H1 (cell line): ENCODE measurements around the gene MYOCD. TPM values are rescaled to one million over a fixed set of nuclear protein-coding genes. Genes with fewer than 3 reads are reported as not detected.

Experiments used
- CTCF ChIA-PET: fragments of 300-600 bp; sonication (Branson Sonifier 250); formaldehyde crosslinking; loops from one replicate; lab custom pipeline; 2021; ENCODE audit not compliant: partially characterized antibody; lab: Charles Lee
- POLR2A ChIA-PET: fragments of 300-600 bp; sonication (Branson Sonifier 250); formaldehyde crosslinking; loops from one replicate; lab custom pipeline; 2021; ENCODE audit warnings: inconsistent platforms; ENCODE audit not compliant: partially characterized antibody; lab: Charles Lee
- DNase-seq, 2 experiments: peaks; one replicate each; pipeline versions ENCODE4 v3.0.0 to v3.0.0-alpha.2; 2010 to 2022; ENCODE audit warnings: low spot score in 2 of 2, low read depth in 1 of 2, mixed read lengths in 1 of 2
- FAIRE-seq: peaks from 2 replicates; lab custom pipeline; 2011; peaks lifted over from hg19 to GRCh38; lab: Jason Lieb, UNC
- H2AFZ ChIP-seq: 2 replicates; pipeline ENCODE4 v1.8.1; 2012; ENCODE audit warnings: low read length, inconsistent platforms
- H2AK5ac ChIP-seq: 2 replicates; pipeline ENCODE4 v1.6.1; 2013; ENCODE audit warnings: low read depth, low read length
- H2BK120ac ChIP-seq: replicated peaks from 2 replicates; pipeline ENCODE3; 2013; ENCODE audit warnings: low read depth, low read length, inconsistent platforms
- H2BK12ac ChIP-seq: 2 replicates; pipeline ENCODE4 v1.6.1; 2013; ENCODE audit warnings: low read depth, low read length
- H2BK15ac ChIP-seq: 2 replicates; pipeline ENCODE4 v1.6.1; 2013; ENCODE audit warnings: low read length
- H2BK20ac ChIP-seq: 2 replicates; pipeline ENCODE4 v1.6.1; 2013; ENCODE audit warnings: low read length
- H2BK5ac ChIP-seq: 2 replicates; pipeline ENCODE4 v1.6.1; 2013; ENCODE audit warnings: low read depth, low read length
- H3K14ac ChIP-seq: 2 replicates; pipeline ENCODE4 v1.6.1; 2013; ENCODE audit warnings: inconsistent platforms; ENCODE audit not compliant: insufficient read length
- H3K18ac ChIP-seq: 2 replicates; pipeline ENCODE4 v1.6.1; 2013; ENCODE audit warnings: low read length; ENCODE audit errors: extremely low read depth
- H3K23ac ChIP-seq: 2 replicates; pipeline ENCODE4 v1.6.1; 2013; ENCODE audit warnings: inconsistent platforms; ENCODE audit not compliant: insufficient read length
- H3K23me2 ChIP-seq: 2 replicates; pipeline ENCODE4 v1.6.1; 2013; ENCODE audit warnings: low read depth, low read length
- H3K27ac ChIP-seq: 2 replicates; pipeline ENCODE4 v1.6.1; 2011; ENCODE audit warnings: low read depth, low read length, inconsistent platforms
- H3K27me3 ChIP-seq, 4 experiments: replicated peaks in 1 of 4; 1 replicate in 1 of 4; 2 replicates in 3 of 4; pipeline versions ENCODE4 v1.6.1 to v1.8.1; 2011 to 2013; ENCODE audit warnings: low read length in 3 of 4, mild to moderate bottlenecking in 3 of 4, inconsistent platforms in 2 of 4, mixed read lengths in 2 of 4, moderate library complexity in 1 of 4; ENCODE audit not compliant: control insufficient read depth in 3 of 4, insufficient read depth in 3 of 4; ENCODE audit errors: extremely low read depth in 1 of 4
- H3K36me3 ChIP-seq, 4 experiments: 2 replicates each; pipeline versions ENCODE4 v1.6.1 to v1.8.1; 2011 to 2013; ENCODE audit warnings: mild to moderate bottlenecking in 4 of 4, low read length in 3 of 4, moderate library complexity in 2 of 4, control low read depth in 1 of 4, inconsistent platforms in 1 of 4; ENCODE audit not compliant: insufficient read depth in 4 of 4, control insufficient read depth in 2 of 4
- H3K4ac ChIP-seq: replicated peaks from 2 replicates; pipeline ENCODE3; 2013; ENCODE audit warnings: low read length, low read depth, mixed read lengths, inconsistent platforms; ENCODE audit not compliant: insufficient read length
- H3K4me1 ChIP-seq, 4 experiments: replicated peaks in 1 of 4; 1 replicate in 1 of 4; 2 replicates in 3 of 4; pipeline versions ENCODE4 v1.6.1 to v1.8.1; 2011 to 2013; ENCODE audit warnings: low read length in 3 of 4, inconsistent platforms in 2 of 4, mixed read lengths in 1 of 4; ENCODE audit not compliant: insufficient read depth in 4 of 4, control insufficient read depth in 3 of 4
- H3K4me2 ChIP-seq, 2 experiments: 2 replicates each; pipeline versions ENCODE4 v1.6.1 to v1.8.1; 2011 to 2013; ENCODE audit warnings: low read depth in 2 of 2, low read length in 2 of 2, control low read depth in 1 of 2, inconsistent platforms in 1 of 2, mild to moderate bottlenecking in 1 of 2; ENCODE audit not compliant: insufficient read depth in 1 of 2
- H3K4me3 ChIP-seq, 4 experiments: fragments of 200-600, 300-600 bp in 1 of 4; sonication (generic), shearing (Covaris generic), sonication (Bioruptor Twin) in 1 of 4; 2 replicates each; pipeline versions ENCODE4 v1.5.1 to v1.8.1; 2011 to 2016; ENCODE audit warnings: low read length in 4 of 4, low read depth in 3 of 4, control low read depth in 2 of 4, inconsistent platforms in 2 of 4, mild to moderate bottlenecking in 2 of 4, mixed read lengths in 1 of 4, moderate library complexity in 1 of 4; ENCODE audit not compliant: insufficient read depth in 2 of 4; ENCODE audit errors: extremely low read depth in 1 of 4
- H3K56ac ChIP-seq: replicated peaks from 2 replicates; pipeline ENCODE3; 2013; ENCODE audit warnings: low read depth, mild to moderate bottlenecking, mixed read lengths, low read length, inconsistent platforms; ENCODE audit not compliant: insufficient read length
- H3K79me1 ChIP-seq: 2 replicates; pipeline ENCODE4 v1.6.1; 2013; ENCODE audit warnings: low read depth, low read length, control low read depth
- H3K79me2 ChIP-seq, 2 experiments: 2 replicates each; pipeline versions ENCODE4 v1.6.1 to v1.8.1; 2012 to 2013; ENCODE audit warnings: low read length in 2 of 2, mild to moderate bottlenecking in 2 of 2, inconsistent platforms in 1 of 2; ENCODE audit not compliant: insufficient read depth in 2 of 2, control insufficient read depth in 1 of 2
- H3K9ac ChIP-seq, 4 experiments: replicated peaks in 1 of 4; 1 replicate in 1 of 4; 2 replicates in 3 of 4; pipeline versions ENCODE4 v1.6.1 to v1.8.1; 2011 to 2013; ENCODE audit warnings: low read depth in 3 of 4, low read length in 3 of 4, control low read depth in 2 of 4, mild to moderate bottlenecking in 2 of 4, moderate library complexity in 2 of 4, inconsistent platforms in 1 of 4; ENCODE audit errors: extremely low read depth in 1 of 4
- H3K9me3 ChIP-seq, 2 experiments: 2 replicates each; pipeline versions ENCODE4 v1.6.1 to v1.8.1; 2012 to 2013; ENCODE audit warnings: mild to moderate bottlenecking in 2 of 2, moderate library complexity in 2 of 2, control low read depth in 1 of 2, inconsistent platforms in 1 of 2, low read depth in 1 of 2, low read length in 1 of 2, mixed read lengths in 1 of 2; ENCODE audit not compliant: insufficient read depth in 2 of 2
- H4K20me1 ChIP-seq, 2 experiments: replicated peaks in 1 of 2; 2 replicates each; pipeline versions ENCODE3 to v1.8.1; 2011 to 2013; ENCODE audit warnings: inconsistent platforms in 2 of 2, low read length in 2 of 2, mild to moderate bottlenecking in 1 of 2; ENCODE audit not compliant: insufficient read depth in 2 of 2, control insufficient read depth in 1 of 2
- H4K5ac ChIP-seq: 2 replicates; pipeline ENCODE4 v1.6.1; 2013; ENCODE audit warnings: low read length, low read depth, mixed read lengths, inconsistent platforms; ENCODE audit not compliant: insufficient read length
- H4K8ac ChIP-seq: 2 replicates; pipeline ENCODE4 v1.8.0; 2013; ENCODE audit warnings: mild to moderate bottlenecking, moderate library complexity, low read length, inconsistent platforms; ENCODE audit not compliant: insufficient read depth; ENCODE audit errors: extremely low read depth
- H4K91ac ChIP-seq: replicated peaks from 2 replicates; pipeline ENCODE3; 2013; ENCODE audit warnings: low read length, mixed read lengths, inconsistent platforms; ENCODE audit not compliant: insufficient read length
- ATF2 ChIP-seq: IDR thresholded peaks from 2 replicates; pipeline ENCODE4 v1.6.1; 2012; ENCODE audit warnings: low read length, inconsistent platforms
- SP4 ChIP-seq: IDR thresholded peaks from 2 replicates; pipeline ENCODE4 v1.6.1; 2012; ENCODE audit warnings: low read length, inconsistent platforms
- WGBS, 2 experiments: shearing (Covaris generic) in 1 of 2; methylation state at CpG; one replicate each; pipeline versions ENCODE4 v1.1.6 to v1.1.7; 2013 to 2015; ENCODE audit warnings: low lambda C conversion rate in 2 of 2, mixed read lengths in 2 of 2, inconsistent platforms in 1 of 2, low coverage in 1 of 2, missing lambda C conversion rate in 1 of 2; ENCODE audit not compliant: insufficient replicate concordance in 2 of 2, insufficient coverage in 1 of 2, insufficient read length in 1 of 2; ENCODE audit errors: extremely low coverage in 1 of 2, missing lambda C conversion rate in 1 of 2; 5-methylcytosine and 5-hydroxymethylcytosine counted together
- polyA plus RNA-seq, 7 experiments: library from polyadenylated mRNA; depleted of rRNA in 3 of 7; stranded (reverse) in 5 of 7; unstranded in 2 of 7; fragments of >200 nt in 5 of 7; fragments of 200-250 nt in 2 of 7; gene quantifications; 1 replicate in 5 of 7; 2 replicates in 1 of 7; 4 replicates in 1 of 7; pipeline versions ENCODE4 v1.2.1 to v1.2.3, GENCODE V29; 2011 to 2013; ENCODE audit warnings: missing spikeins in 2 of 7, mixed read lengths in 2 of 7
- total RNA-seq: library from RNA; stranded (reverse); fragmentation: NEBNext Ultra II Directional; extraction: Animal tissue kit (Norgen Biotek cat#: 25700); gene quantifications from 2 replicates; pipeline ENCODE4 v1.2.1, GENCODE V29; 2021

Gene MYOCD
- total and polyA plus RNA-seq, 2 of the 8 experiments (the other 6 are each of a cell fraction or from before 2014, with no cell fraction given): 0.30 to 4.9 TPM

DNA sequence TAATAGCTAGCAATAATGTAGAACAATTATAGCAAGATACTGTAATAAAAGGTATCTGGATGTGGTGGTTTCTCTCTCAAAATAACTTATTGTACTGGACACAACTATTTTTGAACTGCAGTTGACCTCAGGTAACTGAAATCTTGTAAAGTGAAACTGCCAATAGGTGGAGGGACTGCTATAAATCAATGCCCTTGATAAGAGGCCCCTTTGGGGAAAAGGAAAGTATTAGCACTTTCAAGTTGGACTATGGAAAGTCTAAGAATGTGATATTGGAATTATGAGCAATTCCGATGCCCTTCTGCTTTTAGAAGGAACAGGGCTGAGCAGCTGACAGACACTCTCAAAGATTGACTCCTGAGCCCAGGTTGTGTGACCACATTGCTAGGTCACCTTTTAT lies 79.1 kb downstream of the MYOCD start:
- H3K9ac ChIP-seq: no peak overlapping the region
- no peak overlapping the region for H2BK5ac ChIP-seq
- H3K14ac ChIP-seq: no peak overlapping the region
- no peak overlapping the region for H3K56ac ChIP-seq
- H4K8ac ChIP-seq: no peak overlapping the region
- H2BK12ac ChIP-seq: no peak overlapping the region
- H3K36me3 ChIP-seq: no peaks in the 10 kb centered on the region
- no peak overlapping the region for H3K4ac ChIP-seq
- ChIA-PET CTCF (interaction anchor here (1.4 to 1.5 kb wide), 2 partner anchors 15 to 199 kb away, joined by 3 to 4 read pairs; no protein-coding TSS in a partner anchor), POLR2A (no interaction called here)
- no peaks in the 10 kb centered on the region for H3K79me2 ChIP-seq
- no peak for FAIRE-seq
- no peak overlapping the region for H3K23ac ChIP-seq
- no peak overlapping the region for H2AK5ac ChIP-seq
- no peak overlapping the region for H2BK20ac ChIP-seq
- H2BK15ac ChIP-seq: no peak overlapping the region
- TF ChIP-seq SP4: no peak
- no peak for TF ChIP-seq ATF2
- TF ChIP-seq, all 59 proteins: peak for 0
- no peak overlapping the region for H2BK120ac ChIP-seq
- H4K91ac ChIP-seq: no peak overlapping the region
- H3K79me1 ChIP-seq: no peaks in the 10 kb centered on the region
- H3K18ac ChIP-seq: no peak overlapping the region
- H3K4me2 ChIP-seq: no peak overlapping the region
- H4K20me1 ChIP-seq: no peaks in the 10 kb centered on the region
- H3K23me2 ChIP-seq: no peaks in the 10 kb centered on the region
- peaks cover 0 to 3% (median 0%) of the 10 kb centered on the region in 4 experiments; a peak in 1 of 7 replicates for H3K4me1 ChIP-seq
- no peak overlapping the region for H3K27ac ChIP-seq
- no peak overlapping the region for H2AFZ ChIP-seq
- no peak overlapping the region for H4K5ac ChIP-seq
- DNase-seq: no peak
- H3K27me3 ChIP-seq: no peaks in the 10 kb centered on the region
- 93% methylated on average over 1 of the region's 1 CpG; no CpG with 5 or more reads in 1 of the 2 experiments for WGBS, 2 experiments
- H3K9me3 ChIP-seq: no peaks in the 10 kb centered on the region
- H3K4me3 ChIP-seq: no peak overlapping the region
